Hindlimb muscle (tissue), 1 donor: ENCODE measurements around the gene GABRR2. TPM values are rescaled to one million over a fixed set of nuclear protein-coding genes. Genes with fewer than 3 reads are reported as not detected.
"Not testable (repeated sequence)": the region's sequence is repeated elsewhere in the genome, so short reads cannot be mapped to it uniquely, and the experiment has no call there.

Source experiments
- DNase-seq: peaks from one replicate; pipeline ENCODE4 v3.0.0-alpha.2; 2013
- polyA plus RNA-seq: library from polyadenylated mRNA; unstranded; fragments of 120-200 nt; gene quantifications from one replicate; pipeline ENCODE4 v1.2.1, GENCODE V29; 2013; ENCODE audit not compliant: insufficient read length

Gene GABRR2
- polyA plus RNA-seq, 1 donor = 2.0 TPM

GRCh38 chr6:89323511-89323971, 8.4 kb upstream of the GABRR2 start:
- no peak for DNase-seq

- DNase-seq = no peak
Observed at GRCh38 chr6:89321131-89321970, 6.3 kb upstream of the GABRR2 start.

GRCh38 chr6:89320012-89320559, 5.0 kb upstream of the GABRR2 start:
- DNase-seq = no peak

GRCh38 chr6:89317067-89317466, 2.0 kb upstream of the GABRR2 start:
- DNase-seq = no peak

- DNase-seq = no peak
Observed at GRCh38 chr6:89314692-89315091, 407 bp downstream of the GABRR2 start.

- peak; percentile 60 for DNase-seq
Observed at GRCh38 chr6:89313006-89313405, 2.1 kb downstream of the GABRR2 start.

- DNase-seq = peak; percentile 83
Observed at GRCh38 chr6:89311853-89312531, 3.1 kb downstream of the GABRR2 start.

GRCh38 chr6:89311530-89311852, 3.6 kb downstream of the GABRR2 start:
- no peak for DNase-seq

GRCh38 chr6:89310929-89311328, 4.2 kb downstream of the GABRR2 start:
- DNase-seq = no peak

- DNase-seq = no peak
Observed at GRCh38 chr6:89308525-89309395, 6.3 kb downstream of the GABRR2 start.

GRCh38 chr6:89304517-89304916, 10.6 kb downstream of the GABRR2 start:
- not testable (repeated sequence) for DNase-seq

GRCh38 chr6:89302936-89303335, 12.2 kb downstream of the GABRR2 start:
- no peak for DNase-seq

GRCh38 chr6:89302195-89302770, 12.8 kb downstream of the GABRR2 start:
- no peak for DNase-seq

- DNase-seq = no peak
Observed at GRCh38 chr6:89301586-89302194, 13.4 kb downstream of the GABRR2 start.

- DNase-seq = no peak
Observed at GRCh38 chr6:89299466-89299850, 15.6 kb downstream of the GABRR2 start.

- DNase-seq = no peak
Observed at GRCh38 chr6:89298680-89299465, 16.2 kb downstream of the GABRR2 start.

- DNase-seq = peak; percentile 80
Observed at GRCh38 chr6:89297695-89298351, 17.3 kb downstream of the GABRR2 start.

GRCh38 chr6:89295981-89296380, 19.1 kb downstream of the GABRR2 start:
- no peak for DNase-seq

GRCh38 chr6:89295116-89295515, 20.0 kb downstream of the GABRR2 start:
- not testable (repeated sequence) for DNase-seq

GRCh38 chr6:89291256-89291819, 23.8 kb downstream of the GABRR2 start:
- no peak for DNase-seq
